Body of pancreas (tissue), 4 donors: ENCODE measurements around the gene C20orf202.

Experiments
- CTCF ChIP-seq, 7 experiments: fragments of 450-650 bp in 4 of 7; fragments of 200-600 bp in 3 of 7; sonication (generic) in 3 of 7; IDR thresholded peaks; one replicate each; pipeline ENCODE4 v1.5.1; 2016 to 2019; ENCODE audit warnings: antibody characterized with exemption in 7 of 7
- POLR2A ChIP-seq, 3 donors: fragments of 450-650 bp; IDR thresholded peaks; one replicate each; pipeline ENCODE4 v1.6.1; 2016; ENCODE audit warnings: antibody characterized with exemption in 3 of 3, mild to moderate bottlenecking in 2 of 3

GRCh38 chr20:1225263-1225782, 22.1 kb downstream of the C20orf202 start:
- TF ChIP-seq CTCF (IDR thresholded peaks at IDR 0.05) = no peak
- no peak for TF ChIP-seq POLR2A (IDR thresholded peaks at IDR 0.05)
